ENCODE data around the gene DNAJC13. TPM values are rescaled to one million over a fixed set of nuclear protein-coding genes. Genes with fewer than 3 reads are reported as not detected.

Gene DNAJC13
- total RNA-seq, 1 experiment from 2014 or later, result 18.1 TPM

DNA sequence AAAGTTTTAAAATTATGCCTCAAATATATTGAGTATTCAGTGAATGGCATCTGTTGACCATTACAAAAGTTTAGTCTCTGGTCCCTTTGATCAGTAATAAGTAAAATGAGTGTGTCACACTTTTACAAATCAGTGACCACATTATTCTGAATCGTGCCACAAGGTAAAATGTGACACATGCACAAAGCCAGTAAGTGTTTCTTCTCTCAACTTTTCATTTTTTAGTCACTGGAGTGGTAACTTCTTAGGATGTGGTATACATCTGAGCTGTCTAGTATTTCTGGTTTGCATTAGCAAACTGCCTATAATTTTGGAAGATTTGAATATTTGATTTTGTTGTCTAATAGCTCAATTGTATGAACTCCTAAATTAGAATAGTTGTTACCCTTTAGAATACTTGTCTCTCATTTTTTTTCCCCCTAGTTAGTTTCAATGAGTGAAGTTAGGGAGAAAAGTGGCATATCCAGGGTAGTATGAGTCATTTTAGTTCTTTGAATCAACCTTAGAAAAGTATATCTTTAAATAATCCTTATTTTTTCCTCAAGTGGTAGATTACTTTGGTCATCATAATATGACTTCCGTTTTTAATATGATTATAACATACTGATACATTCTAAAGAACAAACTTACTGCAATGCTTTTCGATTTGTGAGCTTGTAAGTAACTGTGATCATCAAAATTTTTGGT, 18.1 kb downstream of the DNAJC13 start:
- WGBS (ENCODE audit: extremely low coverage, insufficient read length, low lambda C conversion rate), result no CpG with 5 or more reads among the region's 3 CpGs
- Histone ChIP-seq H3K18ac (ENCODE audit: insufficient read length, low read depth, low read length) (no peak overlapping the region), H3K27me3 (ENCODE audit: insufficient read depth, low read length) (no peaks in the 10 kb centered on the region), H3K9ac (ENCODE audit: extremely low read depth, insufficient read length, low read length) (no peak overlapping the region), H3K4me1 (ENCODE audit: insufficient read depth, low read length) (no peaks in the 10 kb centered on the region), H3K23ac (ENCODE audit: insufficient read length, low read depth, low read length) (no peak overlapping the region), H3K79me2 (ENCODE audit: insufficient read depth, low read length) (no peaks in the 10 kb centered on the region), H3K9me3 (ENCODE audit: control insufficient read depth, low read depth, low read length) (no peaks in the 10 kb centered on the region), H3K14ac (ENCODE audit: insufficient read depth, low read length) (no peak overlapping the region), H3K79me1 (ENCODE audit: insufficient read depth, low read depth, low read length, poor library complexity, severe bottlenecking) (peaks cover 5% of the 10 kb centered on the region), H2BK120ac (ENCODE audit: low read depth, low read length, poor library complexity, severe bottlenecking) (no peak overlapping the region), H2AFZ (ENCODE audit: low read length) (no peak overlapping the region), H2BK15ac (ENCODE audit: low read depth, low read length) (no peak overlapping the region), H4K8ac (replicated peaks; ENCODE audit: insufficient read length, low read depth, low read length) (no peak overlapping the region), H2AK5ac (ENCODE audit: insufficient read length, low read length) (no peak overlapping the region), H4K5ac (ENCODE audit: insufficient read length, low read depth, low read length) (no peak overlapping the region), H3K56ac (ENCODE audit: insufficient read length, low read depth, low read length) (no peak overlapping the region), H2BK12ac (ENCODE audit: insufficient read length, low read depth, low read length) (no peak overlapping the region), H2BK5ac (ENCODE audit: insufficient read length, low read length) (no peak overlapping the region), H4K91ac (ENCODE audit: insufficient read length, low read depth, low read length) (no peak overlapping the region), H3K27ac (ENCODE audit: insufficient read length, low read depth, low read length) (no peak overlapping the region), H3K4ac (ENCODE audit: low read depth, low read length) (no peak overlapping the region), H2BK20ac (ENCODE audit: low read depth, low read length, poor library complexity, severe bottlenecking) (no peak overlapping the region), H3T11ph (ENCODE audit: low read length) (no peak overlapping the region), H3K23me2 (ENCODE audit: insufficient read length, low read depth, low read length, poor library complexity, severe bottlenecking) (no peaks in the 10 kb centered on the region), H3K4me2 (ENCODE audit: insufficient read depth, insufficient read length, low read length) (no peak overlapping the region), H4K20me1 (ENCODE audit: control insufficient read depth, insufficient read depth, insufficient read length) (no peaks in the 10 kb centered on the region)
- H3K36me3 Mint-ChIP-seq (ENCODE audit: insufficient read depth in 1 of 3, low read depth in 3 of 3), result peaks cover 0 to 12% (median 0%) of the 10 kb centered on the region in 3 experiments; a peak in 3 of 7 replicates
- H3K27ac Mint-ChIP-seq, result no peak overlapping the region
- H3K4me3 Mint-ChIP-seq, result no peak overlapping the region
- no peak for DNase-seq
- TF ChIP-seq, protein P1, sequence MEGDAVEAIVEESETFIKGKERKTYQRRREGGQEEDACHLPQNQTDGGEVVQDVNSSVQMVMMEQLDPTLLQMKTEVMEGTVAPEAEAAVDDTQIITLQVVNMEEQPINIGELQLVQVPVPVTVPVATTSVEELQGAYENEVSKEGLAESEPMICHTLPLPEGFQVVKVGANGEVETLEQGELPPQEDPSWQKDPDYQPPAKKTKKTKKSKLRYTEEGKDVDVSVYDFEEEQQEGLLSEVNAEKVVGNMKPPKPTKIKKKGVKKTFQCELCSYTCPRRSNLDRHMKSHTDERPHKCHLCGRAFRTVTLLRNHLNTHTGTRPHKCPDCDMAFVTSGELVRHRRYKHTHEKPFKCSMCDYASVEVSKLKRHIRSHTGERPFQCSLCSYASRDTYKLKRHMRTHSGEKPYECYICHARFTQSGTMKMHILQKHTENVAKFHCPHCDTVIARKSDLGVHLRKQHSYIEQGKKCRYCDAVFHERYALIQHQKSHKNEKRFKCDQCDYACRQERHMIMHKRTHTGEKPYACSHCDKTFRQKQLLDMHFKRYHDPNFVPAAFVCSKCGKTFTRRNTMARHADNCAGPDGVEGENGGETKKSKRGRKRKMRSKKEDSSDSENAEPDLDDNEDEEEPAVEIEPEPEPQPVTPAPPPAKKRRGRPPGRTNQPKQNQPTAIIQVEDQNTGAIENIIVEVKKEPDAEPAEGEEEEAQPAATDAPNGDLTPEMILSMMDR (conservative IDR thresholded peaks at IDR 0.05), result no peak
- H3K9me3 Mint-ChIP-seq, result no peaks in the 10 kb centered on the region
- no peaks in the 10 kb centered on the region for H3K27me3 Mint-ChIP-seq (ENCODE audit: low read depth)
- no peaks in the 10 kb centered on the region for H3K4me1 Mint-ChIP-seq
